Activated naive CD4-positive, alpha-beta T cell treated with anti-CD3 and anti-CD28 coated beads, Interleukin-2, amount 50 U/mL, for 24 hours (primary cell): Measurements from ENCODE around the gene GRXCR2.

ENCODE experiments used
- H3K27ac Mint-ChIP-seq: one replicate; pipeline ENCODE4 v1.8.0; 2021; ENCODE audit warnings: mild to moderate bottlenecking, mixed read lengths
- H3K27me3 Mint-ChIP-seq: one replicate; pipeline ENCODE4 v1.8.0; 2021; ENCODE audit warnings: mixed read lengths
- H3K36me3 Mint-ChIP-seq: one replicate; pipeline ENCODE4 v1.8.0; 2021; ENCODE audit warnings: mixed read lengths
- H3K4me1 Mint-ChIP-seq: one replicate; pipeline ENCODE4 v1.8.0; 2021; ENCODE audit warnings: mixed read lengths
- H3K4me3 Mint-ChIP-seq: one replicate; pipeline ENCODE4 v1.8.0; 2021; ENCODE audit warnings: mild to moderate bottlenecking, mixed read lengths
- H3K9me3 Mint-ChIP-seq: one replicate; pipeline ENCODE4 v1.8.0; 2021; ENCODE audit warnings: mixed read lengths

Gene GRXCR2

DNA sequence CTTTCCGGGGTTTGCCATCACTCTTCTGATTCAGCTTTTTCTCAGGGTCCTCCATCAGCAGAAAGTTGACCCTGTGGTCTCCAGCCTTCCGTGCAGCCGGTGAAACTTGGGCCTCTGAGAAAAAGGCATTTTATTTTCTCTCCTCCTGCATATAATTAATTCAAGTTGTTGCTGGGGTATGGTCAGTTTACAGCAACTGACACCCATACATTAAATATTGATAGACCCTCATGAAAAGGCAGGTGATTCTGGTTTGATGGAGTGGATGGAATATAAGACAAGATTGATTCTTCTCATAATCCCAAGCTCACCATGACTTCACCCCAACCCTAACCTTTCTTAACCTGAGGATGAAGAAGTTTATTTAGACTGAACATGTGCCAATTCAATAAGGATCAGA is at the start of gene GRXCR2:
Gene GRXCR2 (minus strand): TSS at position 101 of the 400 bp plus-strand sequence. CDS start 46 bp downstream, at position 55.
- H3K27me3 Mint-ChIP-seq: peaks cover 2% of the 10 kb centered on the region

DNA sequence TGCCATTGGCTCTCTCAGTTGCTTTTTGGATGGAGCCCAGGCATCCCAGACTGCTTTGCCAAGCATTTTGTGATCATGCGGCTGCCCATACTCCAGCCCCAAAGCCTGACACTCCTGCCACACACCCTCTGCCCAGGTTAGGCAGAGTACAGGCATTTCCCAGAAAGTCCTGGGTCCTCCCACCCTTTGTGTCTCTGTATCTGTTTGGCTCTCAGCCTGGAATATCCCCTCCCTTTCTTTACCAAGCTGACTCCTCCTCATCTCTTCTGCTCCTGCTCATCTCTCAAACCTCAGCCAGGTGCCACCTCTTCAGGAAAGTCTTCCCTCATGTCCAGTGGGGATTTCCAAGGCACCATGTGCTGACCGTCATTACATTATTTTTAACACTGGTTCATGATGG is 49.2 kb upstream of the GRXCR2 start:
- Mint-ChIP-seq H3K9me3 (no peaks in the 10 kb centered on the region), H3K4me1 (no peaks in the 10 kb centered on the region), H3K27me3 (peaks cover 2% of the 10 kb centered on the region), H3K36me3 (no peaks in the 10 kb centered on the region), H3K4me3 (no peak overlapping the region), H3K27ac (no peak overlapping the region)

More for the DNA sequence above, at the start of gene GRXCR2:
- Mint-ChIP-seq H3K9me3 (no peaks in the 10 kb centered on the region), H3K4me3 (no peak within 1 kb of the TSS), H3K36me3 (no peaks in the 10 kb centered on the region), H3K4me1 (no peaks in the 10 kb centered on the region), H3K27ac (no peak within 1 kb of the TSS)

DNA sequence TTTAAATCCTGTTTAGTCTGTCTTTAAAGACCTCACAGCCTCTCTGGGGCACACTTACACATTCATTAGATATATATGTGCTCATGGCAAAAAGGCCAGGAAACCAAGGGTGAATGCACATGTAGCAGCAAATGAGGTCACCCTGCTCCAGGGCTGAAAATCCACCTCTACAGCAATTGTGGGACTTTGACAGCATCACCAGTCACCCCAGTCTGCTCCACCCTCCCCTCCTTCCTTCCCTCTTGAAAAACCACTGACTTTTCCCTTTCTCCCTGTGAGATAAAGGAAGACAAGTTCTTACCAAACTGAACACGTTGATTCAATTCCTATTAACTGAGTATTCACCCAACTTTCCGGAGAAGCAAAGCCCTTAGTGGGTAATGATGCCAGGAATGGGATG is 48.4 kb upstream of the GRXCR2 start:
- Mint-ChIP-seq H3K4me3 (no peak overlapping the region), H3K36me3 (no peaks in the 10 kb centered on the region), H3K27ac (no peak overlapping the region), H3K4me1 (no peaks in the 10 kb centered on the region), H3K27me3 (peaks cover 2% of the 10 kb centered on the region), H3K9me3 (no peaks in the 10 kb centered on the region)

DNA sequence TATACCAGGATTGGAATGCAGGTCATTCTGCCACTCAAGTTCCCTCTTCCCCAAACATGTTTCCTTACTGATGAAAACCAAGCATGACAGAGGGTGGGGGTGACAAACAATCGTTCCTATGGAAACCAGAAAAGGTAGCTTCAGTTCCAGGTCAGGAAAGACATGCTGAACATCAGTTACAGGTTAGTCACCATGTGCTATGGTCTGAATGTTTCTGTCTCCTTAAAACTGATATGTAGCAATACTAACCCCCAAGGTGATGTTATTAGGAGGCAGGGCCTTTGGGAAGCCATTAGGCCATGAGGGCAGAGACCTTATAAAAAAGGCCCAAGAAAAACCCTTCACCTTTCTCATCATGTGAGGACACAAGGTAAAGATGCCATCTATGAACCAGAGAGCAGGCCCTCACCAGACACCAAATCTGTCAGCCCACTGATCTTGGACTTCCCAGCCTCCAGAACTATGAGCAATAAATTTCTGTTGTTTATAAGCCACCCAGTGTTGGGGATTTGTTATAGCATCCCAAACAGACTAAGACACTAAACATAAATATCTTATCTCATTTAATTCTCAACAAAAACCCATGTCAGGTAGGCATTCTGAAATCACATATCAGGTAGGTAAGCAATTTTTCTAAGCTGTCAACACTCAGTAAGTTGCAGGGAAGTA is 47.9 kb upstream of the GRXCR2 start:
- H3K27ac Mint-ChIP-seq: no peak overlapping the region
- no peaks in the 10 kb centered on the region for H3K9me3 Mint-ChIP-seq
- peaks cover 2% of the 10 kb centered on the region for H3K27me3 Mint-ChIP-seq
- H3K4me3 Mint-ChIP-seq: no peak overlapping the region
- H3K36me3 Mint-ChIP-seq: no peaks in the 10 kb centered on the region
- no peaks in the 10 kb centered on the region for H3K4me1 Mint-ChIP-seq

DNA sequence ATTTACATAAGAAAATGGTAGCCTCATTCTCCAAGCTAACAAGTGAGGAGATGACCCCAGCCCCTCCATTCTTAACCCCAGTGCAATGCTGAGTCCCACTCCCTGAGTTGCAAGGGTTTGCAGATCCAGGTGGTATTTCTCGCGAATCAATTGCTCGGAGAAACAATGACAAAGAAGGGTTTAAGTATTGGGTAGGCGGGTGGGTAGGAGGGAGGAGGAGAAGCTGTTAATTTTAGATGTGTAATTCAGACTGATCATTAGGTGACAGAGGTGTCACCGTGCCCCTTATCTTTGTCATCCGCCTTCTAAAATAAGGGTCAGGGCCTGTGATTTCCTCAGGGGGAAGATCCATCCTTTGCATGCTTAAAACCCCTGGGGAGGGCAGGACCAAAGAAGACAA is 46.6 kb upstream of the GRXCR2 start:
- Mint-ChIP-seq H3K36me3 (no peaks in the 10 kb centered on the region), H3K4me1 (no peaks in the 10 kb centered on the region), H3K27ac (no peak overlapping the region), H3K27me3 (peaks cover 2% of the 10 kb centered on the region), H3K4me3 (no peak overlapping the region), H3K9me3 (no peaks in the 10 kb centered on the region)

GRCh38 chr5:145918397-145918796 is 45.6 kb upstream of the GRXCR2 start:
- no peaks in the 10 kb centered on the region for H3K36me3 Mint-ChIP-seq
- no peaks in the 10 kb centered on the region for H3K4me1 Mint-ChIP-seq
- no peaks in the 10 kb centered on the region for H3K9me3 Mint-ChIP-seq
- H3K27ac Mint-ChIP-seq: no peak overlapping the region
- H3K4me3 Mint-ChIP-seq: no peak overlapping the region
- H3K27me3 Mint-ChIP-seq: peaks cover 2% of the 10 kb centered on the region

- Mint-ChIP-seq H3K27ac (no peak overlapping the region), H3K36me3 (no peaks in the 10 kb centered on the region), H3K4me1 (no peaks in the 10 kb centered on the region), H3K9me3 (no peaks in the 10 kb centered on the region), H3K4me3 (no peak overlapping the region), H3K27me3 (peaks cover 2% of the 10 kb centered on the region)
Measured at GRCh38 chr5:145917288-145917687, 44.5 kb upstream of the GRXCR2 start.

DNA sequence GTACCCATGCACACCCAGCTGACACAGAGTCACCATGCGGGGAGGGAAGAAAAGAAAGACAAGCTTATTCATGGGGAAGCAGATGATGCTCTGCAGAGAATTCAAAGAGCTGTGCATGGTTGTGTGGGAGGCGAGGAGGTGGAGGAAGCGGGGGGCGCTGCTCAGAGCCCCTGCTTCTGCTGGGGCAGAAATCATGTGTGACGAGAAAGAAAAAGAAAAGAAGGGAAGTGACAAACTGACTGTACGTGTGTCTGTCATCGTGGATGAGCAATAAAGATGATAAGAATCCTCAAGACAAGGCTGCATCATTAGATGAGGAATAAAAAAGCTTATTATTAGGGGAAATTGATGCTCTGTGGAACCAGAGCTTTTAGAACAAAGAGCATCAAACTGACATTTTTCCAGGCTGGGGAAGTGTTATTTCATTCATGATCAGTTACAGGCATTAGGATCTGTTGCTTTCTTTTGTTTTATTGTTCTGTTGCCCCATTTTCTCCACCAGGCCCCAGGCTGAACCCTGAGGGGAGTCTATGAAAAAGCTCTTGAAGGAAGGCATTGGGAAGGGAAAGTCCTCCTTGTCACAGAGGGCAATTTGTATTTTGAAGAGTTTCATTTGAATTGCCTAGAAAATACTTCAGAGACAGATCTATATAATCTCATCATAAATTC is 43.3 kb upstream of the GRXCR2 start:
- H3K27ac Mint-ChIP-seq: no peak overlapping the region
- no peaks in the 10 kb centered on the region for H3K27me3 Mint-ChIP-seq
- no peaks in the 10 kb centered on the region for H3K4me1 Mint-ChIP-seq
- H3K36me3 Mint-ChIP-seq: no peaks in the 10 kb centered on the region
- H3K9me3 Mint-ChIP-seq: no peaks in the 10 kb centered on the region
- no peak overlapping the region for H3K4me3 Mint-ChIP-seq

- Mint-ChIP-seq H3K27me3 (no peaks in the 10 kb centered on the region), H3K4me3 (no peak overlapping the region), H3K36me3 (no peaks in the 10 kb centered on the region), H3K9me3 (no peaks in the 10 kb centered on the region), H3K4me1 (no peaks in the 10 kb centered on the region), H3K27ac (no peak overlapping the region)
Measured at GRCh38 chr5:145913701-145914100, 40.9 kb upstream of the GRXCR2 start.

DNA sequence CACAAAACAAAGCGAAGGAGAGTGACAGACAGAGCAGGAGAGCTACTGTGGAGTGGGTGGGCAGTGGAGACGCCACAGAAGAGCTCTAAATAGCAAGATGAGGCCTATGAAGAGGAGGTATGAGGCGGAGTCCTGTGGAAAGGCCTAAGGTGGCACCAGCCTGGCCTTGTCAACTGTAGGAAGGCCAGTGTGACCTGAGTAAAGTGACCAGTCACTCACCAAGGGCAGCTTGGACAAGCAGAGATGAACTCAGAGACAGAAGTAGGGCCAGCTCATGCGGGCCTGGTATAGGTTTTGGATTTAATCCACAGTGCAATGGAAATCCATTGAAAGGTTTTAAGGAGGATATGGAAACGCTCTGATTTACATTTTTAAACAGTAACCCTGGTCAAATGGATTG is 39.8 kb upstream of the GRXCR2 start:
- no peaks in the 10 kb centered on the region for H3K27me3 Mint-ChIP-seq
- H3K4me3 Mint-ChIP-seq: no peak overlapping the region
- no peaks in the 10 kb centered on the region for H3K36me3 Mint-ChIP-seq
- H3K27ac Mint-ChIP-seq: no peak overlapping the region
- no peaks in the 10 kb centered on the region for H3K9me3 Mint-ChIP-seq
- H3K4me1 Mint-ChIP-seq: no peaks in the 10 kb centered on the region

DNA sequence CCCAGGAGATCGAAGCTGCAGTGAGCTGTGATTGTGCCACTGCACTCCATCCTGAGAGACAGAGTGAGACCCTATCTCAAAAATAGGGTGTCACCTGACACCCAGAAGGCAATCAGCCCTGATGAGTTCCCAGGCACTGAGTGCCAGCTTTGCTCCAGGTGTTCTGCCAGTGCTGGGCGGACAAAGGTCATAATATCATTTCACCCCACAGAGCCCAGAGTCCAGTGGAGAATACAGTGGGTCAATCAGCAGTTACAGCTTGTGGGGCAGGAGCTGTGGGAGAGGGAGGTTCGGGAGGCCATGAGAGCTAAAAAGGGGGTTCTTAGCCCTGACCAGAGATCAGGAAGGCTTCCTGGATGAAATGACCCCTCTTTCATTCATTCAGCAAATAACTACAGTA is 39.2 kb upstream of the GRXCR2 start:
- H3K36me3 Mint-ChIP-seq: no peaks in the 10 kb centered on the region
- no peaks in the 10 kb centered on the region for H3K4me1 Mint-ChIP-seq
- peaks cover under 1% of the 10 kb centered on the region for H3K27me3 Mint-ChIP-seq
- no peak overlapping the region for H3K4me3 Mint-ChIP-seq
- no peaks in the 10 kb centered on the region for H3K9me3 Mint-ChIP-seq
- no peak overlapping the region for H3K27ac Mint-ChIP-seq

- Mint-ChIP-seq H3K4me1 (no peaks in the 10 kb centered on the region), H3K36me3 (no peaks in the 10 kb centered on the region), H3K27me3 (peaks cover 5% of the 10 kb centered on the region), H3K9me3 (no peaks in the 10 kb centered on the region), H3K27ac (no peak overlapping the region), H3K4me3 (no peak overlapping the region)
Measured at GRCh38 chr5:145911164-145911563, 38.4 kb upstream of the GRXCR2 start.

DNA sequence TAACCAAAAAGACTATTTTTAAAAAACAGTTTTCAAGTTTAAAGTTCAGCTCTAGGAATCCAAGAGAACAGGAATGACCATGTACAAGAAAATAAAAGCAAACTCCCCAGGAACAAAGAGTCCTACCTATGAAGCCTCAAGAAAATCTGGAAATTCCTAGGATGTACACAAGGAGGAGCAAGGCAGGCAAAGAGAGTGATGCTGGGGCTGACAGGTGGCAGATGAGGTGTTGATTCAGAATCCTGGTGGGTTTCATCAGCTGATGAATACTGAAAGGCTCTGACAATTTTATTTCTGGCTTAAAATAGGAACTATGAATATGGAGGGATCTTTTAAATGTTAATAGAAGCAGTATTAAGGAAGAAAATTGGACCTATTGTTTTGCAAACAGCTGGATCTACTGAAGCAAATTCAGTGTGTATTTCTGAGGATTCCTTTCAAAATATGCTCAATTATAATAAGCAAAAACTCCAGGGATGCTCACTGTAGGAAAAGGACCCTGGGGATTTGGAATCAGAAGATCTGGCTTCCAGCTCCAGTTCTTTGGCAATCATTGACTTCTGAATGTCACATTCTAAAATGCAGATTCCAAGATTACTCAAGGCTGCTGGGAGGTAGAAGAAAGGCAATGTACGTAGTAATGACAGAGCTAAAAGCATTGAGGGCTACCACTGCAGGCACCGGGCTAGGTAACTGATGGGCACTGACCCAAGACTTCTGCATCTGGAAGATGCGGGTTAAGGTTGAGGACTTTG is 35.6 kb upstream of the GRXCR2 start:
- H3K4me3 Mint-ChIP-seq: no peak overlapping the region
- peaks cover 5% of the 10 kb centered on the region for H3K27me3 Mint-ChIP-seq
- no peaks in the 10 kb centered on the region for H3K9me3 Mint-ChIP-seq
- H3K27ac Mint-ChIP-seq: no peak overlapping the region
- no peaks in the 10 kb centered on the region for H3K4me1 Mint-ChIP-seq
- H3K36me3 Mint-ChIP-seq: no peaks in the 10 kb centered on the region

DNA sequence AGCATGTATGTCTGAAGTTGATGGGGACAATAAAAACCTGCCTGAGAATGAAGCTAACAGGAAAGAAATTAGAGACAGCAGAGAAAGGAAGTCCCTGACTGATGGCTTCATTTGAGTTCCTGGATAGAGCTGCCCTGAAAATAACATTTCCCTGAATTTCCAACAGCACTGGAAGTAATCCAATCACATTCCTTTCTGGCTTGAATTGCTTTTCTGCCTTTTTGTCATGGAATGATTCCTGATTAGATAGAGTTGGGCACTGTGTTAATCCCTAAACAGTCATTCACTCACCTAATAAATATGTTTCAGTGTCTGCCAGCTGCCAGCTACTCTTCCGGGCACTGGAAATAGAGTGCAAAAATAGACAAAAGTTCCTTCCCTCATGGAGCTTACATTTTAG is 33.6 kb upstream of the GRXCR2 start:
- H3K27me3 Mint-ChIP-seq: peaks cover 5% of the 10 kb centered on the region
- no peaks in the 10 kb centered on the region for H3K9me3 Mint-ChIP-seq
- no peak overlapping the region for H3K27ac Mint-ChIP-seq
- no peaks in the 10 kb centered on the region for H3K36me3 Mint-ChIP-seq
- no peak overlapping the region for H3K4me3 Mint-ChIP-seq
- no peaks in the 10 kb centered on the region for H3K4me1 Mint-ChIP-seq

GRCh38 chr5:145904743-145905142 is 31.9 kb upstream of the GRXCR2 start:
- Mint-ChIP-seq H3K9me3 (no peaks in the 10 kb centered on the region), H3K36me3 (no peaks in the 10 kb centered on the region), H3K27me3 (peaks cover 5% of the 10 kb centered on the region), H3K4me3 (no peak overlapping the region), H3K4me1 (no peaks in the 10 kb centered on the region), H3K27ac (no peak overlapping the region)

- H3K27ac Mint-ChIP-seq: no peak overlapping the region
- peaks cover 5% of the 10 kb centered on the region for H3K27me3 Mint-ChIP-seq
- no peaks in the 10 kb centered on the region for H3K36me3 Mint-ChIP-seq
- H3K9me3 Mint-ChIP-seq: peaks cover 5% of the 10 kb centered on the region
- no peak overlapping the region for H3K4me3 Mint-ChIP-seq
- H3K4me1 Mint-ChIP-seq: no peaks in the 10 kb centered on the region
Measured at GRCh38 chr5:145903867-145904266, 31.1 kb upstream of the GRXCR2 start.
